Inflammatory macrophage treated with lipopolysaccharide for 4 hours (primary cell): Measurements from ENCODE around the gene ZNF407.

ENCODE experiments used
- DNase-seq: peaks from one replicate; pipeline ENCODE4 v3.0.0-alpha.2; 2020

The ZNF407 gene

GRCh38 chr18:74589811-74590210 lies 7.9 kb upstream of the ZNF407 start:
- DNase-seq, result peak; percentile 87

GRCh38 chr18:74590671-74591070 lies 7.0 kb upstream of the ZNF407 start:
- DNase-seq, result peak; percentile 88

- DNase-seq, result peak; percentile 89
Measured at GRCh38 chr18:74595431-74595830, 2.2 kb upstream of the ZNF407 start.

- DNase-seq, result peak; percentile 76
Measured at GRCh38 chr18:74597034-74597661, 522 bp upstream of the ZNF407 start.

- DNase-seq, result peak; percentile 44
Measured at GRCh38 chr18:74598350-74599001, 806 bp downstream of the ZNF407 start.

GRCh38 chr18:74604361-74604760 lies 6.7 kb downstream of the ZNF407 start:
- no peak for DNase-seq

- DNase-seq, result no peak
Measured at GRCh38 chr18:74604774-74605173, 7.1 kb downstream of the ZNF407 start.

GRCh38 chr18:74608681-74609080 lies 11.0 kb downstream of the ZNF407 start:
- no peak for DNase-seq

- peak; percentile 50 for DNase-seq
Measured at GRCh38 chr18:74609535-74609934, 11.9 kb downstream of the ZNF407 start.

GRCh38 chr18:74610051-74610615 lies 12.5 kb downstream of the ZNF407 start:
- peak; percentile 59 for DNase-seq

- DNase-seq, result no peak
Measured at GRCh38 chr18:74610860-74611259, 13.2 kb downstream of the ZNF407 start.

GRCh38 chr18:74611765-74612164 lies 14.1 kb downstream of the ZNF407 start:
- DNase-seq, result no peak

- DNase-seq, result peak; percentile 59
Measured at GRCh38 chr18:74613381-74613780, 15.7 kb downstream of the ZNF407 start.

- no peak for DNase-seq
Measured at GRCh38 chr18:74616494-74616893, 18.8 kb downstream of the ZNF407 start.

GRCh38 chr18:74617486-74617885 lies 19.8 kb downstream of the ZNF407 start:
- no peak for DNase-seq

GRCh38 chr18:74622072-74622471 lies 24.4 kb downstream of the ZNF407 start:
- peak; percentile 21 for DNase-seq

- DNase-seq, result no peak
Measured at GRCh38 chr18:74623047-74623816, 25.6 kb downstream of the ZNF407 start.

GRCh38 chr18:74624466-74624865 lies 26.8 kb downstream of the ZNF407 start:
- DNase-seq, result no peak

- DNase-seq, result peak; percentile 10
Measured at GRCh38 chr18:74625157-74625556, 27.5 kb downstream of the ZNF407 start.

GRCh38 chr18:74626049-74626874 lies 28.6 kb downstream of the ZNF407 start:
- no peak for DNase-seq

- no peak for DNase-seq
Measured at GRCh38 chr18:74630804-74631203, 33.1 kb downstream of the ZNF407 start.

GRCh38 chr18:74631212-74631611 lies 33.5 kb downstream of the ZNF407 start:
- DNase-seq, result no peak
